SU-DHL-6 (cell line): ENCODE measurements around the gene RAB38.

Experiments used
- H2AFZ ChIP-seq: fragments of 200-600 bp; sonication (generic); 2 replicates; pipeline ENCODE4 v1.6.1; 2014; ENCODE audit warnings: low read depth, mild to moderate bottlenecking, moderate library complexity, mixed read lengths, antibody characterized with exemption, low read length; ENCODE audit not compliant: severe bottlenecking
- H3F3A ChIP-seq: fragments of 200-600 bp; shearing (Covaris generic); 2 replicates; pipeline ENCODE4 v1.6.0; 2016; ENCODE audit warnings: antibody characterized with exemption, mild to moderate bottlenecking; ENCODE audit not compliant: insufficient read depth
- H3K27ac ChIP-seq: fragments of 200-600 bp; sonication (generic); 2 replicates; pipeline ENCODE4 v1.5.1; 2016; ENCODE audit warnings: low read depth, mild to moderate bottlenecking, low read length, moderate library complexity, mixed read lengths
- H3K27me3 ChIP-seq: fragments of 200-600 bp; sonication (generic), shearing (Covaris generic); 2 replicates; pipeline ENCODE4 v1.6.0; 2014; ENCODE audit warnings: mild to moderate bottlenecking, low read length
- H3K36me3 ChIP-seq: fragments of 200-600 bp; sonication (generic); 2 replicates; pipeline ENCODE4 v1.6.1; 2014; ENCODE audit warnings: mild to moderate bottlenecking, low read length, mixed read lengths
- H3K4me2 ChIP-seq: fragments of 300-600, 200-600 bp; shearing (Covaris generic), sonication (generic); 2 replicates; pipeline ENCODE4 v1.6.0; 2014; ENCODE audit warnings: low read length, low read depth, mild to moderate bottlenecking; ENCODE audit not compliant: poor library complexity, severe bottlenecking
- H3K4me3 ChIP-seq: fragments of 200-600 bp; sonication (generic); 2 replicates; pipeline ENCODE4 v1.5.1; 2014; ENCODE audit warnings: antibody characterized with exemption, low read length, mild to moderate bottlenecking, mixed read lengths; ENCODE audit not compliant: insufficient read depth, poor library complexity, severe bottlenecking
- H3K79me2 ChIP-seq: fragments of 200-600 bp; sonication (generic); 2 replicates; pipeline ENCODE4 v1.6.1; 2014; ENCODE audit warnings: mild to moderate bottlenecking, low read length, moderate library complexity; ENCODE audit not compliant: insufficient read depth
- H3K9ac ChIP-seq: fragments of 200-600 bp; sonication (generic); 2 replicates; pipeline ENCODE4 v1.7.0; 2014; ENCODE audit warnings: mild to moderate bottlenecking, low read length
- H3K9me2 ChIP-seq: fragments of 200-600 bp; sonication (generic); replicated peaks from 2 replicates; pipeline ENCODE4 v1.6.1; 2014; ENCODE audit warnings: low read length; ENCODE audit not compliant: insufficient read depth
- H3K9me3 ChIP-seq: fragments of 200-600 bp; sonication (generic); 2 replicates; pipeline ENCODE4 v1.6.1; 2014; ENCODE audit warnings: low read length, mixed read lengths; ENCODE audit not compliant: insufficient read depth
- H4K20me1 ChIP-seq: fragments of 200-600 bp; sonication (generic); 2 replicates; pipeline ENCODE4 v1.6.1; 2014; ENCODE audit warnings: low read depth, mild to moderate bottlenecking, antibody characterized with exemption, low read length, moderate library complexity, mixed read lengths
- CTCF ChIP-seq: fragments of 200-600 bp; sonication (generic); IDR thresholded peaks from one replicate; pipeline ENCODE4 v1.5.1; 2017; ENCODE audit warnings: antibody characterized with exemption, mild to moderate bottlenecking, low read length, moderate library complexity; ENCODE audit not compliant: insufficient read depth, poor library complexity, severe bottlenecking
- EZH2phosphoT487 ChIP-seq: fragments of 200-600 bp; sonication (generic), shearing (Covaris generic); conservative IDR thresholded peaks from 2 replicates; pipeline ENCODE4 v1.6.1; 2018; ENCODE audit warnings: mild to moderate bottlenecking, antibody characterized with exemption, low read length, moderate library complexity, mixed read lengths

Gene RAB38

GRCh38 chr11:88170673-88171072, 4.6 kb downstream of the RAB38 start:
- no peaks in the 10 kb centered on the region for H3K79me2 ChIP-seq
- no peak overlapping the region for H2AFZ ChIP-seq
- H3K27ac ChIP-seq = no peak overlapping the region
- no peak overlapping the region for H3K9ac ChIP-seq
- no peak overlapping the region for H3K4me2 ChIP-seq
- no peaks in the 10 kb centered on the region for H3F3A ChIP-seq
- TF ChIP-seq EZH2phosphoT487 (no peak), CTCF (no peak)
- no peaks in the 10 kb centered on the region for H4K20me1 ChIP-seq
- H3K9me3 ChIP-seq = no peaks in the 10 kb centered on the region
- no peaks in the 10 kb centered on the region for H3K36me3 ChIP-seq
- H3K4me3 ChIP-seq = no peak overlapping the region
- H3K9me2 ChIP-seq = no peaks in the 10 kb centered on the region
- no peaks in the 10 kb centered on the region for H3K27me3 ChIP-seq

- H3K4me3 ChIP-seq = no peak overlapping the region
- H3K4me2 ChIP-seq = no peak overlapping the region
- H3F3A ChIP-seq = no peaks in the 10 kb centered on the region
- H3K27me3 ChIP-seq = no peaks in the 10 kb centered on the region
- no peak overlapping the region for H3K9ac ChIP-seq
- TF ChIP-seq CTCF (no peak), EZH2phosphoT487 (no peak)
- no peaks in the 10 kb centered on the region for H3K36me3 ChIP-seq
- H3K27ac ChIP-seq = no peak overlapping the region
- H4K20me1 ChIP-seq = no peaks in the 10 kb centered on the region
- no peaks in the 10 kb centered on the region for H3K79me2 ChIP-seq
- no peaks in the 10 kb centered on the region for H3K9me2 ChIP-seq
- no peaks in the 10 kb centered on the region for H3K9me3 ChIP-seq
- H2AFZ ChIP-seq = no peak overlapping the region
Observed at GRCh38 chr11:88169881-88170280, 5.4 kb downstream of the RAB38 start.

DNA sequence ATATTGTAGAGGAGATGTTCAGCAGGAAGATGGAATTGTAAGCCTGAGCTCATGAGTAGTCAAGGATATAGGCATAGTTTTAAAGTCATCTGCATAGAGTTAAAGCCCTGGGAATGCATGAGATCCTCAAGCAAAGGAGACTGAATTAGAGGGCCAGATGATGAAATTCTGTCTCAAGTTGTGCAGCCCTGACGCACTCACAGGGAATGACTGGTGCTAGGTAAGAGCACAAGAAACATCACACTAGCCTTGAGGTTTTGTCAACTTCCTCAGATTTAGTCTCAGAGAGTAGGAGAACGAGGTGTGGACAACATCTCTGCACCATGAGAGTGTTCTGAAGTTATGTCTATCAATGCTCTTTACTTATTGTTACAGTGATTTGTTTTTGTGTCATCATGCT, 5.8 kb downstream of the RAB38 start:
- Histone ChIP-seq H4K20me1 (no peaks in the 10 kb centered on the region), H3F3A (no peaks in the 10 kb centered on the region), H3K36me3 (no peaks in the 10 kb centered on the region), H3K9me3 (no peaks in the 10 kb centered on the region), H3K4me3 (no peak overlapping the region), H3K27me3 (no peaks in the 10 kb centered on the region), H3K4me2 (no peak overlapping the region), H2AFZ (no peak overlapping the region), H3K79me2 (no peaks in the 10 kb centered on the region), H3K9me2 (no peaks in the 10 kb centered on the region), H3K27ac (no peak overlapping the region), H3K9ac (no peak overlapping the region)
- TF ChIP-seq CTCF = no peak
- TF ChIP-seq EZH2phosphoT487 = no peak

GRCh38 chr11:88167853-88168252, 7.4 kb downstream of the RAB38 start:
- no peaks in the 10 kb centered on the region for H3K27me3 ChIP-seq
- H2AFZ ChIP-seq = no peak overlapping the region
- H3F3A ChIP-seq = no peaks in the 10 kb centered on the region
- H3K9me3 ChIP-seq = no peaks in the 10 kb centered on the region
- no peak overlapping the region for H3K9ac ChIP-seq
- H3K9me2 ChIP-seq = no peaks in the 10 kb centered on the region
- H3K79me2 ChIP-seq = no peaks in the 10 kb centered on the region
- H4K20me1 ChIP-seq = no peaks in the 10 kb centered on the region
- H3K4me2 ChIP-seq = no peak overlapping the region
- H3K4me3 ChIP-seq = no peak overlapping the region
- no peaks in the 10 kb centered on the region for H3K36me3 ChIP-seq
- no peak overlapping the region for H3K27ac ChIP-seq
- TF ChIP-seq EZH2phosphoT487 (no peak), CTCF (no peak)
